HEK293 (cell line): Measurements from ENCODE around the gene MRTFB.

Experiments
- CTCF ChIA-PET: fragments of 350-600 bp; formaldehyde crosslinking; extraction: SDS; loops from one replicate; lab custom pipeline; 2021; ENCODE audit warnings: antibody characterized with exemption; lab: Yijun Ruan, JAX
- POLR2A ChIA-PET: fragments of 300-600 bp; formaldehyde crosslinking; extraction: SDS; loops from one replicate; lab custom pipeline; 2020; ENCODE audit warnings: antibody characterized with exemption, inconsistent platforms; lab: Yijun Ruan, JAX
- H3K27ac ChIP-seq: fragments of 200-500 bp; sonication (Bioruptor generic); 2 replicates; pipeline ENCODE4 v1.5.1; 2014; ENCODE audit warnings: low read depth, low read length, control low read depth, inconsistent platforms; ENCODE audit errors: extremely low read depth
- H3K36me3 ChIP-seq, 2 experiments: fragments of 200-500 bp in 1 of 2; sonication (Bioruptor generic) in 1 of 2; 1 replicate in 1 of 2; 2 replicates in 1 of 2; pipeline ENCODE4 v1.5.1; 2014 to 2017; ENCODE audit warnings: inconsistent platforms in 2 of 2, low read length in 2 of 2; ENCODE audit not compliant: control insufficient read depth in 2 of 2, insufficient read depth in 1 of 2
- H3K4me1 ChIP-seq: fragments of 200-500 bp; sonication (Bioruptor generic); 2 replicates; pipeline ENCODE4 v1.5.1; 2014; ENCODE audit warnings: mild to moderate bottlenecking, low read length, inconsistent platforms; ENCODE audit not compliant: control insufficient read depth, insufficient read depth
- H3K4me3 ChIP-seq: 2 replicates; pipeline ENCODE4 v1.5.1; 2011; ENCODE audit warnings: low read depth, mild to moderate bottlenecking, control low read depth, low read length, moderate library complexity
- H3K9me3 ChIP-seq: fragments of 200-500 bp; sonication (Bioruptor generic); 2 replicates; pipeline ENCODE4 v1.5.1; 2014; ENCODE audit warnings: low read depth, low read length, inconsistent platforms; ENCODE audit not compliant: control insufficient read depth, insufficient read depth
- PRDM1 ChIP-seq: fragments of 450-650 bp; formaldehyde crosslinking; IDR thresholded peaks from 2 replicates; pipeline ENCODE4; 2016; ENCODE audit warnings: missing biosample characterization, missing genetic modification characterization
- SETDB1 ChIP-seq: IDR thresholded peaks from one replicate; pipeline ENCODE4 v1.6.1; 2017; ENCODE audit warnings: mild to moderate bottlenecking, low read length, moderate library complexity, mixed read lengths; ENCODE audit not compliant: insufficient read length
- SP7 ChIP-seq: fragments of 450-650 bp; formaldehyde crosslinking; IDR thresholded peaks from 2 replicates; pipeline ENCODE4 v1.5.1; 2016; ENCODE audit warnings: missing biosample characterization, missing genetic modification characterization
- ZBTB48 ChIP-seq: fragments of 450-650 bp; formaldehyde crosslinking; IDR thresholded peaks from 2 replicates; pipeline ENCODE4 v1.5.1; 2016; ENCODE audit warnings: missing biosample characterization, missing genetic modification characterization
- ZFP3 ChIP-seq: fragments of 450-650 bp; formaldehyde crosslinking; IDR thresholded peaks from 2 replicates; pipeline ENCODE4 v1.5.1; 2016; ENCODE audit warnings: low read depth, missing biosample characterization, missing genetic modification characterization
- ZNF132 ChIP-seq: fragments of 450-650 bp; formaldehyde crosslinking; IDR thresholded peaks from 2 replicates; pipeline ENCODE4 v1.5.1; 2017; ENCODE audit warnings: missing biosample characterization, missing genetic modification characterization, borderline replicate concordance
- ZNF157 ChIP-seq: fragments of 450-650 bp; formaldehyde crosslinking; IDR thresholded peaks from 2 replicates; pipeline ENCODE4 v1.5.1; 2016; ENCODE audit warnings: missing biosample characterization, missing genetic modification characterization
- ZNF354C ChIP-seq: fragments of 450-650 bp; formaldehyde crosslinking; IDR thresholded peaks from 2 replicates; pipeline ENCODE4 v1.5.1; 2016; ENCODE audit warnings: missing biosample characterization, missing genetic modification characterization, low read depth, borderline replicate concordance
- ZNF514 ChIP-seq: fragments of 450-650 bp; formaldehyde crosslinking; IDR thresholded peaks from 2 replicates; pipeline ENCODE4 v1.5.1; 2016; ENCODE audit warnings: missing biosample characterization, missing genetic modification characterization
- ZNF660 ChIP-seq: fragments of 450-650 bp; IDR thresholded peaks from 2 replicates; pipeline ENCODE4 v1.5.1; 2018; ENCODE audit warnings: missing biosample characterization, mild to moderate bottlenecking, missing genetic modification characterization
- ZNF777 ChIP-seq: fragments of 450-650 bp; formaldehyde crosslinking; IDR thresholded peaks from 2 replicates; pipeline ENCODE4 v1.5.1; 2017; ENCODE audit warnings: missing biosample characterization, missing genetic modification characterization, borderline replicate concordance
- ZNF791 ChIP-seq: fragments of 450-650 bp; formaldehyde crosslinking; IDR thresholded peaks from 2 replicates; pipeline ENCODE4 v1.5.1; 2016; ENCODE audit warnings: missing biosample characterization, missing genetic modification characterization
- ZNF837 ChIP-seq: fragments of 450-650 bp; formaldehyde crosslinking; IDR thresholded peaks from 2 replicates; pipeline ENCODE4 v1.5.1; 2016; ENCODE audit warnings: missing biosample characterization, missing genetic modification characterization
- ZSCAN23 ChIP-seq: fragments of 450-650 bp; formaldehyde crosslinking; IDR thresholded peaks from 2 replicates; pipeline ENCODE4 v1.5.1; 2016; ENCODE audit warnings: missing biosample characterization, missing genetic modification characterization
- TF ChIP-seq, protein P1 (sequence below): fragments of 450-650 bp; formaldehyde crosslinking; IDR thresholded peaks from 2 replicates; pipeline ENCODE4 v1.5.1; 2016; ENCODE audit warnings: missing biosample characterization, missing genetic modification characterization
- TF ChIP-seq, protein P2 (sequence below): fragments of 450-650 bp; formaldehyde crosslinking; IDR thresholded peaks from 2 replicates; pipeline ENCODE4 v1.5.1; 2016; ENCODE audit warnings: missing biosample characterization, missing genetic modification characterization, borderline replicate concordance
- TF ChIP-seq, protein P3 (sequence below): fragments of 450-650 bp; formaldehyde crosslinking; IDR thresholded peaks from 2 replicates; pipeline ENCODE4 v1.5.1; 2016; ENCODE audit warnings: missing biosample characterization, missing genetic modification characterization

The MRTFB gene

DNA sequence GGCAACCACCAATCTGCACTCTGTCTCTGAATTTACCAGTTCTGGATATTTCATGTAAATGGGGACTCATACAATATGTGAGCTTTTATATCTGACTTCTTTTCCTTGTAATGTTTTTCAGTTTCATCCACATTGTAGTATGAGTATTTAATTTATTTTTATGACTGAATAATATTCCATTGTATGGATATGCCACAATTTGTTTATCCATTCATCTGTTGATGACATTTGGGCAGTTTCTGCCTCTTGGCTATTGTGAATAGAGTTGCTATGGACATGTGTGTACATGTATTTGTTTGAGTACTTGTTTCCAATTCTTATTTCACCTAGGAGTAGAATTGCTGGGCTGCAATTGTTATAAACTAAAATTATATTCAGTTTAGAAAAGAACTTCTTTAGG, 126.9 kb downstream of the MRTFB start (continued):
- TF ChIP-seq, protein P1, sequence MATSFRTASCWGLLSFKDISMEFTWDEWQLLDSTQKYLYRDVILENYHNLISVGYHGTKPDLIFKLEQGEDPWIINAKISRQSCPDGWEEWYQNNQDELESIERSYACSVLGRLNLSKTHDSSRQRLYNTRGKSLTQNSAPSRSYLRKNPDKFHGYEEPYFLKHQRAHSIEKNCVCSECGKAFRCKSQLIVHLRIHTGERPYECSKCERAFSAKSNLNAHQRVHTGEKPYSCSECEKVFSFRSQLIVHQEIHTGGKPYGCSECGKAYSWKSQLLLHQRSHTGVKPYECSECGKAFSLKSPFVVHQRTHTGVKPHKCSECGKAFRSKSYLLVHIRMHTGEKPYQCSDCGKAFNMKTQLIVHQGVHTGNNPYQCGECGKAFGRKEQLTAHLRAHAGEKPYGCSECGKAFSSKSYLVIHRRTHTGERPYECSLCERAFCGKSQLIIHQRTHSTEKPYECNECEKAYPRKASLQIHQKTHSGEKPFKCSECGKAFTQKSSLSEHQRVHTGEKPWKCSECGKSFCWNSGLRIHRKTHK = no peak

DNA sequence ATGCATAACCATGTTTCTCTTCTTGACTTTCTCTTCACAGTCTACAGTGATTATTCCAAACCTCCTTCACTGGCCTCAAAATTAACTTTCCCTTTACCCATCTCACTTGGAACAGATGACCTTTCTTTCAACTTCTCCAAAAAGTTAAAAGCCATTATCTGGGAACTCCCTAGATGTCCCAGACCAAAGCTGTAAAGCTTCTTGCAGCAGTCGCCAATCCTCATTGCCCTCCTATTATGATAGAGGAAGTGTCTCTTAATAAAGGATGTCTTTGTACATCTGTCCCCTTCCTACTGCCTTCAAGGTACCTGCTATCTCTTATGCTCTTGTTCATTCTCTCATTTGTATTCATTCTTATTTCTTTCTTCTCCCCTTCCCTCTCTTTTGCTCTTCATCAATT, 127.5 kb downstream of the MRTFB start:
- Histone ChIP-seq H3K4me1 (peaks cover 14% of the 10 kb centered on the region), H3K4me3 (no peak overlapping the region), H3K36me3 (no peaks in the 10 kb centered on the region), H3K9me3 (no peaks in the 10 kb centered on the region), H3K27ac (no peak overlapping the region)
- ChIA-PET POLR2A (no interaction called here), CTCF (interaction anchor here (0.6 to 2.5 kb wide), 2 partner anchors 12 to 1230 kb away, joined by 4 to 9 read pairs; no protein-coding TSS in a partner anchor)
- TF ChIP-seq PRDM1 (tag by site-specific recombination) (peak; percentile 50), ZSCAN23 (tag by site-specific recombination) (no peak), SP7 (tag by site-specific recombination) (no peak)

DNA sequence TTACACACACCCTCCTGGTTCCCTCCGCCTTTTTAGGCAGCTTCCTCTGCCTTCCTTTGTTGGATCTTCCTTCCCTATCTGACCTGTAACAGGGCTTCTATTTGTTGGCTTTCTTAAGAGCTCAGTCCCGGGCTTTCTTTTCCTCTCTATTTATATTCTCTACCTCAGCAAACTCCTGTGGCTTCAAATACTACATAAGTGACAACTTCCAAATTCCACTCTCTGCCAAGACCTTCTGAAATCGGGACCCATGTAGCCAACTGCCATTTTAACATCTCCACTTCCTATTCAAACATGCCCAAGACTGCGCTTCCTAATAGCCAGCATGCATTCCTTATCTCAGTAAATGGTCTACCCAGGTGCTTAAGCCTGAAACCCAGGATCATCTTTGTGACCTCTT, 128.1 kb downstream of the MRTFB start:
- ChIA-PET CTCF (interaction anchor here (0.6 to 2.5 kb wide), 2 partner anchors 13 to 1230 kb away, joined by 4 to 9 read pairs; no protein-coding TSS in a partner anchor), POLR2A (interaction anchor here (0.7 kb wide), 1 partner anchor 13 kb away, joined by 3 read pairs; no protein-coding TSS in a partner anchor)
- no peak overlapping the region for H3K4me3 ChIP-seq
- H3K9me3 ChIP-seq = no peaks in the 10 kb centered on the region
- H3K36me3 ChIP-seq = no peaks in the 10 kb centered on the region
- H3K4me1 ChIP-seq = peaks cover 14% of the 10 kb centered on the region
- no peak for TF ChIP-seq ZBTB48 (tag by site-specific recombination)
- TF ChIP-seq, protein P2, sequence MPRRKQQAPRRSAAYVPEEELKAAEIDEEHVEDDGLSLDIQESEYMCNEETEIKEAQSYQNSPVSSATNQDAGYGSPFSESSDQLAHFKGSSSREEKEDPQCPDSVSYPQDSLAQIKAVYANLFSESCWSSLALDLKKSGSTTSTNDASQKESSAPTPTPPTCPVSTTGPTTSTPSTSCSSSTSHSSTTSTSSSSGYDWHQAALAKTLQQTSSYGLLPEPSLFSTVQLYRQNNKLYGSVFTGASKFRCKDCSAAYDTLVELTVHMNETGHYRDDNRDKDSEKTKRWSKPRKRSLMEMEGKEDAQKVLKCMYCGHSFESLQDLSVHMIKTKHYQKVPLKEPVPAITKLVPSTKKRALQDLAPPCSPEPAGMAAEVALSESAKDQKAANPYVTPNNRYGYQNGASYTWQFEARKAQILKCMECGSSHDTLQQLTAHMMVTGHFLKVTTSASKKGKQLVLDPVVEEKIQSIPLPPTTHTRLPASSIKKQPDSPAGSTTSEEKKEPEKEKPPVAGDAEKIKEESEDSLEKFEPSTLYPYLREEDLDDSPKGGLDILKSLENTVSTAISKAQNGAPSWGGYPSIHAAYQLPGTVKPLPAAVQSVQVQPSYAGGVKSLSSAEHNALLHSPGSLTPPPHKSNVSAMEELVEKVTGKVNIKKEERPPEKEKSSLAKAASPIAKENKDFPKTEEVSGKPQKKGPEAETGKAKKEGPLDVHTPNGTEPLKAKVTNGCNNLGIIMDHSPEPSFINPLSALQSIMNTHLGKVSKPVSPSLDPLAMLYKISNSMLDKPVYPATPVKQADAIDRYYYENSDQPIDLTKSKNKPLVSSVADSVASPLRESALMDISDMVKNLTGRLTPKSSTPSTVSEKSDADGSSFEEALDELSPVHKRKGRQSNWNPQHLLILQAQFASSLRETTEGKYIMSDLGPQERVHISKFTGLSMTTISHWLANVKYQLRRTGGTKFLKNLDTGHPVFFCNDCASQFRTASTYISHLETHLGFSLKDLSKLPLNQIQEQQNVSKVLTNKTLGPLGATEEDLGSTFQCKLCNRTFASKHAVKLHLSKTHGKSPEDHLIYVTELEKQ (tag by site-specific recombination) = no peak
- no peak for TF ChIP-seq ZFP3 (tag by site-specific recombination)
- no peak for TF ChIP-seq ZNF514 (tag by site-specific recombination)
- TF ChIP-seq ZNF837 (tag by site-specific recombination) = no peak
- TF ChIP-seq, protein P3, sequence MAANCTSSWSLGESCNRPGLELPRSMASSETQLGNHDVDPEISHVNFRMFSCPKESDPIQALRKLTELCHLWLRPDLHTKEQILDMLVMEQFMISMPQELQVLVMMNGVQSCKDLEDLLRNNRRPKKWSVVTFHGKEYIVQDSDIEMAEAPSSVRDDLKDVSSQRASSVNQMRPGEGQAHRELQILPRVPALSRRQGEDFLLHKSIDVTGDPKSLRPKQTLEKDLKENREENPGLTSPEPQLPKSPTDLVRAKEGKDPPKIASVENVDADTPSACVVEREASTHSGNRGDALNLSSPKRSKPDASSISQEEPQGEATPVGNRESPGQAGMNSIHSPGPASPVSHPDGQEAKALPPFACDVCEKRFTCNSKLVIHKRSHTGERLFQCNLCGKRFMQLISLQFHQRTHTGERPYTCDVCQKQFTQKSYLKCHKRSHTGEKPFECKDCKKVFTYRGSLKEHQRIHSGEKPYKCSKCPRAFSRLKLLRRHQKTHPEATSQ (tag by site-specific recombination) = no peak
- TF ChIP-seq ZNF777 (tag by site-specific recombination) = no peak
- TF ChIP-seq SETDB1 = no peak
- TF ChIP-seq ZNF157 (tag by site-specific recombination) = no peak
- TF ChIP-seq ZNF660 (tag by site-specific recombination) = no peak
- no peak for TF ChIP-seq ZNF132 (tag by site-specific recombination)
- TF ChIP-seq ZNF791 (tag by site-specific recombination) = no peak
- TF ChIP-seq ZNF354C = no peak
- no peak overlapping the region for H3K27ac ChIP-seq
